ENCODE data around the gene CIROP. TPM values are rescaled to one million over a fixed set of nuclear protein-coding genes. Genes with fewer than 3 reads are reported as not detected.

The CIROP gene
- total RNA-seq, 1 donor from 2014 or later: not detected

DNA sequence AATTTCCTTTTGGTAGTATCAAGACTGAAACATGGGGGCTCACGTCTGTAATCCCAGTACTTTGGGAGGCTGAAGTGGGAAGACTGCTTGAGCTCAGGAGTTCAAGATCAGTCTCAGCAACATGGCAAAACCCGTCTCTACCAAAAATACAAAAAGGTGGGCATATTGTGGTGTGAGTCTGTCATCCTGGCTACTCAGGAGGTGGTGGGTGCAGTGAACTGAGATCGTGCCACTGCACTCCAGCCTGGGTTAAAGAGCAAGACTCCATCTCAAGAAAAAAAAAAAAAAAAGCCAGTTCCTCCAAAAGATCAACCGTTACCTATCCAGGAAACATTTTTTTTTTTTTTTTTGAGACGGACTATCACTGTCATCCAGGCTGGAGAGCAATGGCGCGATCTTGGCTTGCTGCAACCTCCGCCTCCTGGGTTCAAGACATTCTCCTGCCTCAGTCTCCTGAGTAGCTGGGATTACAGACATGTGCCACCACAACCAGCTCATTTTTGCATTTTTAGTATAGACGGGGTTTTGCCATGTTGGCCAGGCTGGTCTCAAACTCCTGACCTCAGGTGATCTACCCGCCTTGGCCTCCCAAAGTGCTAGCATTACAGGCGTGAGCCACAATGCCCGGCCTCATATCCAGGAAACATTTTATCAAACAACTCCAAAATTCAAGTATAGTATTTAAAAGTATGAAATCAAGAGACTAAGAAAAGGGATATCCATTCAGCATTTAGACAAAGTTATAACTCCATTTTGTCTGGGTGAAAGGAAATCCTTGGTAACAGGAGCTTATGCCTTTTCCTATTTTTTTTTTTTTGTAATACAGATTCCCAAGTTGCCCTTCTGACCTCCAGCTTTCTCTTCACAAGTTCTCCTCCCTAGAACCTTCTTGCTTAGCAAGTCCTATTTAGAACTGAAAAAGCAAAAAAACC, 13.2 kb downstream of the CIROP start:
- H3K27ac Mint-ChIP-seq: no peak overlapping the region
- no peaks in the 10 kb centered on the region for H3K27me3 Mint-ChIP-seq
- DNase-seq (ENCODE audit: low spot score, unreplicated experiment): no peak
- no peak overlapping the region for H3K4me3 Mint-ChIP-seq (ENCODE audit: low read depth)
- TF ChIP-seq, protein P1, sequence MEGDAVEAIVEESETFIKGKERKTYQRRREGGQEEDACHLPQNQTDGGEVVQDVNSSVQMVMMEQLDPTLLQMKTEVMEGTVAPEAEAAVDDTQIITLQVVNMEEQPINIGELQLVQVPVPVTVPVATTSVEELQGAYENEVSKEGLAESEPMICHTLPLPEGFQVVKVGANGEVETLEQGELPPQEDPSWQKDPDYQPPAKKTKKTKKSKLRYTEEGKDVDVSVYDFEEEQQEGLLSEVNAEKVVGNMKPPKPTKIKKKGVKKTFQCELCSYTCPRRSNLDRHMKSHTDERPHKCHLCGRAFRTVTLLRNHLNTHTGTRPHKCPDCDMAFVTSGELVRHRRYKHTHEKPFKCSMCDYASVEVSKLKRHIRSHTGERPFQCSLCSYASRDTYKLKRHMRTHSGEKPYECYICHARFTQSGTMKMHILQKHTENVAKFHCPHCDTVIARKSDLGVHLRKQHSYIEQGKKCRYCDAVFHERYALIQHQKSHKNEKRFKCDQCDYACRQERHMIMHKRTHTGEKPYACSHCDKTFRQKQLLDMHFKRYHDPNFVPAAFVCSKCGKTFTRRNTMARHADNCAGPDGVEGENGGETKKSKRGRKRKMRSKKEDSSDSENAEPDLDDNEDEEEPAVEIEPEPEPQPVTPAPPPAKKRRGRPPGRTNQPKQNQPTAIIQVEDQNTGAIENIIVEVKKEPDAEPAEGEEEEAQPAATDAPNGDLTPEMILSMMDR (IDR thresholded peaks at IDR 0.05; ENCODE audit: unreplicated experiment): no peak
- no peaks in the 10 kb centered on the region for H3K9me3 Mint-ChIP-seq (ENCODE audit: low read depth)
- peaks cover 12% of the 10 kb centered on the region for H3K4me1 Mint-ChIP-seq (ENCODE audit: low read depth)
- peaks cover 18% of the 10 kb centered on the region for H3K36me3 Mint-ChIP-seq (ENCODE audit: insufficient read depth)

DNA sequence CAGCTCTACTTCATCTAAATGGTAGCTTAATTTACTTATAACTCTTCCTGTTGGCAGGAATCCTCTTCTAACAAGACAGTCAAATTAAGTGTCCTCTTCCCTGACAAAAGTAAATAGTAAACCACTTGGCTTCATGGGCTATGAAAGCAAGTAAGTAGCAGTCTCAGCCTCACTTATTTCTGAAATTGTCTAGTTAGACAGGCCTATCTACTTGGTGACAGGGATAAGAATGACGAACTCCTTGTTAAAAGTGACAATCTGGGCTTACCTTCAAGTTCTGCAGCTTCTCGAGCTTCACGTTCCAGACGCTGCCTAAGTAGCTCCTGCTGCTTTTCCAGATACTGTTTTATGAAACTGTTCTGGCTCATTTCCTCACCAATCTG, 14.5 kb downstream of the CIROP start:
- Mint-ChIP-seq H3K27ac (no peak overlapping the region), H3K9me3 (ENCODE audit: low read depth) (no peaks in the 10 kb centered on the region), H3K4me3 (ENCODE audit: low read depth) (no peak overlapping the region), H3K4me1 (ENCODE audit: low read depth) (peaks cover 8% of the 10 kb centered on the region), H3K36me3 (ENCODE audit: insufficient read depth) (peaks cover 18% of the 10 kb centered on the region), H3K27me3 (no peaks in the 10 kb centered on the region)
- no peak for DNase-seq (ENCODE audit: low spot score, unreplicated experiment)
- TF ChIP-seq, protein P1 (IDR thresholded peaks at IDR 0.05; ENCODE audit: unreplicated experiment): no peak

DNA sequence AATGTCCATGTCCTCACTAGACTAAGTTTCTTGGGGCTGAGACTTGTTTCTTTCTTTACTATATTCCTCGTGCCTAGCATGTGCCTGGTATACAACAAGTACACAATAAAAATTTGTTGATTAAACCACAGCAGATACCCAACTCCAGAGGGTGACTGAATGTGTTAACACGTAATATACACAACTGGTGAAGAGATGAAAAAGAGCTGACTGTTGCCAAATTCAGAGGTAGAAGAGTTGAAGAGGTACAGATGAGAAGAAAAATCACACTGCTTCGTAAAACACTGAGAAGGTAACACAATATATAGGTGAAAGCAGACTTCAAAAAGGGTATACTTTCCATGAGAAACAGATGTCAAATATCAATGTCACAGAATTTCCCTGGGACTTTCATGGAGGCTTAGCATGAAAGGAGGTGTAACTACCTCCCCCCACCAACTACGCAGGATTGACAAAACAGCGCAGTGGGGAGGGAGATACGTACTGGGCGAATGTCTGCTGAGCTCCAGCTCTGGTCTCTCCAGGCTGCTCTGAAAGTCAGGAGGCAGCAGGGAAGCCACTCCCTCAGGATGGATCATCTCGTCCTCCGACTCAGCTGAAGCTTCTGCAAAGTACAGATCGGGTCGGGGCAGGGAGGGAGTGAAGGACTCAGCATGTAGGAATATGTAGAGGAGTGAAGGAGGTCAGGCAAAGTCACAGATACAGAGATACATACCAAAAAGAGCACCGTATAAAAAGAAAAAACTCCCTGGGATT, 15.1 kb downstream of the CIROP start:
- peaks cover 19% of the 10 kb centered on the region for H3K36me3 Mint-ChIP-seq (ENCODE audit: insufficient read depth)
- H3K4me3 Mint-ChIP-seq (ENCODE audit: low read depth): no peak overlapping the region
- peaks cover 8% of the 10 kb centered on the region for H3K4me1 Mint-ChIP-seq (ENCODE audit: low read depth)
- DNase-seq (ENCODE audit: low spot score, unreplicated experiment): no peak
- no peaks in the 10 kb centered on the region for H3K27me3 Mint-ChIP-seq
- TF ChIP-seq, protein P1 (IDR thresholded peaks at IDR 0.05; ENCODE audit: unreplicated experiment): no peak
- no peaks in the 10 kb centered on the region for H3K9me3 Mint-ChIP-seq (ENCODE audit: low read depth)
- H3K27ac Mint-ChIP-seq: no peak overlapping the region

DNA sequence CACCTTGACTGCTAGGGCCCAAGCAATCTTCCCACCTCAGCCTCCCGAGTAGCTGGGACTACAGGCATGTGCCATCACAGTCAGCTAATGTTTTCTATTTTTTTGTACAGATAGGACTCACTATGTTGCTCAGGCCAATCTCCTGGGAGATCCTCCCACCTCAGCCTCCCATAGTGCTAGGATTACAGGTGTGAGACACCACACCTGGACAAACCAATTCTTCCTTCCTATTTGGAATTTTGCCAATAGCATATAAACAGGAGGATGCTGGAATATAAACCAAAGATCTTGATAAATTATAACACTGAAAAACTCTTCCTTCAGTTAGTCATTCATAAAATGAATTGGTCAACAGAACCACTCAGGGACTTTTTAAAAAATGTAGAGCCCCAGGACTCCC, 18.2 kb downstream of the CIROP start:
- Mint-ChIP-seq H3K27me3 (no peaks in the 10 kb centered on the region), H3K9me3 (ENCODE audit: low read depth) (no peaks in the 10 kb centered on the region), H3K36me3 (ENCODE audit: insufficient read depth) (peaks cover 17% of the 10 kb centered on the region), H3K4me1 (ENCODE audit: low read depth) (no peaks in the 10 kb centered on the region), H3K4me3 (ENCODE audit: low read depth) (no peak overlapping the region), H3K27ac (no peak overlapping the region)
- TF ChIP-seq, protein P1 (IDR thresholded peaks at IDR 0.05; ENCODE audit: unreplicated experiment): no peak
- DNase-seq (ENCODE audit: low spot score, unreplicated experiment): no peak

DNA sequence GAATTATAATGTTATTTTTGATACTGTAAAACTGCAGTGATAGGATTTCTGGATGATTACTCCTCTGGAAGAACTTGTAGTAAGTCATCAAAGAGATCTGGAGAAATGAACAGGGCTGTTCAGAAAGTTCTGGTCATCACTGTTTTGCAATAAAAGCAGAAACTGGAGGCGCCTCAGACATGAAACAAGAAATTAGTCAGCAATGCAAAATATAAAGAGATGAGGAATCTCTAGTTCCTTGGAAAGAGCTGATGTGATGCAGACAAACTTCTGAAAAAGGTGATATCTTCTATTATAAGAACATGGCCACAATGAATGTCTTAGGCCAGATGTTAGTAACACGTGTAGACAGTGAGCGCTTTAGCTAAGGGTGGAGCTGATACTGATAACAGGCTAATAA, 19.3 kb downstream of the CIROP start:
- DNase-seq (ENCODE audit: low spot score, unreplicated experiment): no peak
- no peak overlapping the region for H3K4me3 Mint-ChIP-seq (ENCODE audit: low read depth)
- no peaks in the 10 kb centered on the region for H3K4me1 Mint-ChIP-seq (ENCODE audit: low read depth)
- H3K27me3 Mint-ChIP-seq: no peaks in the 10 kb centered on the region
- H3K9me3 Mint-ChIP-seq (ENCODE audit: low read depth): no peaks in the 10 kb centered on the region
- no peak overlapping the region for H3K27ac Mint-ChIP-seq
- TF ChIP-seq, protein P1 (IDR thresholded peaks at IDR 0.05; ENCODE audit: unreplicated experiment): no peak
- peaks cover 20% of the 10 kb centered on the region for H3K36me3 Mint-ChIP-seq (ENCODE audit: insufficient read depth)

Data from progenitor cell of endocrine pancreas (in vitro differentiated cells).